Stimulated activated CD8-positive, alpha-beta memory T cell treated with anti-CD3 and anti-CD28 coated beads, Interleukin-15, amount 100 ng/mL, for 1 hour (primary cell): ENCODE data around the gene TIMM50.
A peak's percentile ranks its signal among the peaks of the same experiment; 100 is the strongest.

Source experiments
- DNase-seq: peaks from one replicate; pipeline ENCODE4 v3.0.0-alpha.2; 2020; ENCODE audit warnings: low read depth

TIMM50 gene

GRCh38 chr19:39500543-39500942 is 19.9 kb downstream of the TIMM50 start:
- no peak for DNase-seq

GRCh38 chr19:39501340-39501739 is 20.7 kb downstream of the TIMM50 start:
- no peak for DNase-seq

- peak; percentile 38 for DNase-seq
Measured at GRCh38 chr19:39502640-39503417, 22.2 kb downstream of the TIMM50 start.

- no peak for DNase-seq
Measured at GRCh38 chr19:39506598-39506943, 25.9 kb downstream of the TIMM50 start.

GRCh38 chr19:39506944-39507714 is 26.5 kb downstream of the TIMM50 start:
- DNase-seq = no peak

DNA sequence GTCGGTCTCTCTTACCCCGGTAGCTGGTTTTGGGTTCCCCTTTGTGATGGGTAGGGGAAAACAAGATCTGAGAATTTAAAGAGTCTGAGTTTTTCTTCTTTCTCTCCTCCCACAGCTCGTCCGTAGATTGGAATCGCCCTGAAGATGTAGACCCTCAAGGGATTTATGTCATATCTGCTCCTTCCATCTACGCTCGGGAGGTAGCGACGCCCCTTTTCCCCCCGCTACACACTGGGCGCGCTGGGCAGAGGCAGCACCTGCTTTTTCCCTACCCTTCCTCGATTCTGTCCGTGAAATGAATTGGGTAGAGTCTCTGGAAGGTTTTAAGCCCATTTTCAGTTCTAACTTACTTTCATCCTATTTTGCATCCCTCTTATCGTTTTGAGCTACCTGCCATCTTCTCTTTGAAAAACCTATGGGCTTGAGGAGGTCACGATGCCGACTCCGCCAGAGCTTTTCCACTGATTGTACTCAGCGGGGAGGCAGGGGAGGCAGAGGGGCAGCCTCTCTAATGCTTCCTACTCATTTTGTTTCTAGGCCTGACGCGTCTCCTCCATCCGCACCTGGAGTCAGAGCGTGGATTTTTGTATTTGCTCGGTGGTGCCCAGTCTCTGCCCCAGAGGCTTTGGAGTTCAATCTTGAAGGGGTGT is 27.2 kb downstream of the TIMM50 start:
- no peak for DNase-seq

GRCh38 chr19:39508629-39509028 is 28.0 kb downstream of the TIMM50 start:
- DNase-seq = no peak

DNA sequence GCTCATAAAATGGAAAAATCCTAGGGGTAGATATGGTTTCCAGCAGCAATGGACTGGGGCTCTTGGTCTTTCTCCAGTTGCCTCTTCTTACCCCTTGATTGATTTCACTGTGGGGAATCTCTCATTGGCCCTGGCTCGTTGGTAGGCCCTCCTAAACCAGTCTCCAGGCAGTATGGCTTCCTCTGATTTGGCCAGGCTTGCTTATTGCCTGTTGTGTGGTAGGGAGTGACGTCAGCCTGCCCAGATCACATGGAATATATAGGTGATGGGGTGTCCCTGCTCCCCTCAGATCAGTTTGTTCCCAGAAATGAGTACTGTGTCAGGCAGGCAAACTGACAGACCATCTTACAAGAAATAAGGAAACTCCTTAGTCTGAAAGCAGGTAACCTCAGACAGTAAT is 28.6 kb downstream of the TIMM50 start:
- no peak for DNase-seq

GRCh38 chr19:39512988-39513387 is 32.4 kb downstream of the TIMM50 start:
- no peak for DNase-seq

DNA sequence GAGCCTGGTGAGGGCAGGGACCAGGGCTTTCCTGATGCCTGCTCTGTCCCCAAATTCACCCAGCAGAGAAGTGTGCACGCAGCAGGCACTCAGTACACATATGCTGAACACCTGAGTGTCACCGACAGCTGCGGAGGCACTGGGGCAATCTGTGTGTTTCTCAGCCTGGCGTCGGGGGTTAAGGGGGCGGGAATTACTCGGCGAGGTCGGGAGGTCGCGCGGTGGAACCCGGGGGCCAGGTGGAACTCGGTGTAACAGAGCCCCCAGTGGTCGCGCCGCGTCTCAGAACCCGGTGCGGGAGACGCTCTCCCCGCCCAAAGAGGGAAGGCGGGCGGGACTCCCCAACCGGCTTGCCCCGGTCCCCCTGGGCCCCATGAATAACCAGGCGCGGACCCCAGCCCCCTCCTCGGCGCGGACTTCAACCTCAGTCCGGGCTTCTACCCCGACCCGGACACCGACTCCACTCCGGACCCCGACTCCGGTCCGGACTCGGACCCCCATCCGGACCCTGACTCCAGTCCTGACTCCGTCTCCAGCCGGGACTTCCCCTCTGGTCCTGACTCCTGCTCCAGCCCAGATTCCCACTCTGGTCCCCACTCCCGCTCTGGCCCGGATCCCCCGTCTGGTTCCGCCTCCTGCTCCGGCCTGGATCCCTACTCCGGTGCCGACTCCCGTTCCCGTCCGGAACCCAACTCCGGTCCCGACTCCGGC is 34.4 kb downstream of the TIMM50 start, which contains the start of gene SELENOV:
Gene SELENOV, plus strand, starts transcription at position 300 of the 711 bp plus-strand sequence. Its CDS starts 74 bp downstream, at position 374.
- no peak for DNase-seq

- DNase-seq = no peak
Measured at GRCh38 chr19:39515551-39516191, 35.0 kb downstream of the TIMM50 start.

GRCh38 chr19:39516270-39516669 is 35.6 kb downstream of the TIMM50 start:
- DNase-seq = no peak

DNA sequence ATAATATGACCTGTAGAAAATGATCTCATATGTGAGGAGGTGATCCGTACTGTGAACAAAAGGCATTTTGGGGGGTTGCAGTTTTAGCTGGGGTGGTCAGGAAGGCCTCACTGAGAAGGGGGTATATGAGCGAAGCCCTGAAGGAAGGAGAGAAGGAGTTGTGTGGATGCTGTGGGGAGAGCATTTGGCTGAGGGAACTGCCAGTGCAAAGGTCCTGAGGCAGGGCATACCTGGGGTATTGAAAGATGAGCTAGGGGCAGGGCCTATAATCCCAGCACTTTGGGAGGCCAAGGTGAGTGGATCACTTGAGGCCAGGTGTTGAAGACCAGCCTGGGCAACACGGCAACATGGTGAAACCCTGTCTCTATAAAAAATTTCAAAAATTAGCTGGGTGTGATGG is 36.8 kb downstream of the TIMM50 start:
- DNase-seq = no peak

DNA sequence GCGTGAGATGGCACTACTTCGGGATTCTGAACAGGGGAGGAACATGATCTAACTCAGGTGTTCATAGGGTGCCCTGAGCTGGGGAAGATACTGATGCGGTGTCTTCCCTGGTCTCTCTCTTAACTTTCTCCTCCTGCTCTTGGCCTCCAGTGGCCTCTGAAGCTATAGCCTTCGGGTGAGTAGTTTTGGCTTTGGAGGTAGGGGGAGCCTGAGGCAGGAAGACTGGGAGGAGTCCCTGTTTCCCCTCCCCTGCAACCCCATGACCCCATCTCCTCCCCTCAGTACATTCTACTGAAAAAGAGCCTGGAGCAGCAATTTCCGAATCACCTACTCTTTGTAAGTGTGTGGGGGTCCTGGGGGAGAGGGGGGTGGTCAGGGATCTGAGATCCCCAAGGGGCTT is 37.8 kb downstream of the TIMM50 start:
- no peak for DNase-seq

- no peak for DNase-seq
Measured at GRCh38 chr19:39518975-39519374, 38.3 kb downstream of the TIMM50 start.

- DNase-seq = no peak
Measured at GRCh38 chr19:39520541-39521484, 40.2 kb downstream of the TIMM50 start.

DNA sequence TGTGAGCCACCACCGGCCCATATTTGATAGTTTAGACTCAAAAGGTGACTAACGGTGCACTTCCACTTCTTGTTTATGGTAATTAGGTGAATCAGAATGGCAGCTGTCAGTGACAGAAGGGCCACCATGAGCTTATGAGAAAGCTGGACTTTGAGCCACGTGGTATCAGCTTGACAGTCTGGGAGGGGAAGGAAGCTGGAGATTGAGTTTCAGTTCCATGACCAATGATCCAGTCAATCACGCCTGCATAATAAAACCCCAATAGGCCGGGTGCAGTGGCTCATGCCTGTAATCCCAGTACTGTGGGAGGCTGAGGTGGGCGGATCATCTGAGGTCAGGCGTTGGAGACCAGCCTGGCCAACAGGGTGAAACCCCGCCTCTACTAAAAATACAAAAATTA is 43.9 kb downstream of the TIMM50 start:
- DNase-seq = no peak

GRCh38 chr19:39525205-39525604 is 44.6 kb downstream of the TIMM50 start:
- no peak for DNase-seq

DNA sequence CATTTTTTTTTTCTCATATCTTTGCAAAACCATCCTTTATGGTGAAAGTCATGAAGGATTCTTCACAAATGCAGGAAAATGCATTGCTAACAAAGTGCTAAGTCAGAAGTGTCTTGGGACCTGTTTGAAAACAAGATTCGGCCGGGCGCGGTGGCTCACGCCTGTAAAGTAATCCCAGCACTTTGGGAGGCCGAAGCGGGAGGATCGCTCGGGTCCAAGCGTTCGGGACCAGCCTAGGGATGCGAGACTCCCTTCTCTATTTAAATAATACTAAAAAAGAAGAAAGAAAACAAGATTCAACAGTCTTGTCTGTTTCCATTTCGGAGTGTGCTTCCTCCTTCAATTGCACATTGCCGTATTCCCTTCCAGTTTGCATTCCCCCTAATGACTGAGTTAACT is 51.2 kb downstream of the TIMM50 start:
- DNase-seq = no peak

DNA sequence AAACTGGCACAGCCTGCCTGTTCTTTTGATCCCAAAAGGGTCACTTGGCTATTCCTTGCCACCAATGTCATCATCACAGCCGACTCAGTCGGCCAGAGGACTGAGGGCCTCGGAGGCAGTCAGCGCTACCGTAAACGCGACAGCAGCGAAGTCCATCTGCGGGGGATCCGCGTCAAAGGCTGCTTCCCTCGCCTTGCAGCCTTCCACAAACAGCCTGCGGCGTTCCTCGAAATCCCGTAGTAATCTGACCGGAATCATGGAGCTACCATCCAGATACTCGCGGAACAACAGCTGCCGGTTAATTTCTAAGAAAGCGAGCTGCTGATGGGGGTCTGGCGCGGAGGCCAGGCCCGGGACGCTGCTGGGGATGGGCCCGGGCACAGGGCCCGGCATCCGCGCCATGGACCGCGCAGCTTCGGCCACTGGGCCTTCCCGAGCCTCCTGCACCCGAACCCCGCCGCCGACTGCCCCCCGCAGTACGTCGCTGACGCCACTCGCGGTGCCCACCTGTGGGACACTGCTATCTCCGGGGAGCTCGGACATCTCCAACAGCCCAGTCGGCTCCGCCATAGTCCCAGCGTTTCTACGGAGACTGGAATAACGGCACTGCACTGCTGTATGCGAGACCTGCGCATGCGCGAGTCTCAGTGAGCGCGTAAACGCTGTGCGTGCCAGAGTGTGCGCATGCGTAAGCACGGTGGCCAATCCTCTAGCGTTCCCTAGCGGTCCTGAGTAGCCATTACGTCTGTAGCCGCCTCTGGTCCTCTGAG is 51.8 kb downstream of the TIMM50 start, which contains the start of gene EID2B:
Gene EID2B, minus strand, starts transcription at position 620 of the 770 bp plus-strand sequence. Its CDS starts 50 bp downstream, at position 570.
- peak; percentile 87 for DNase-seq
